Ovary (tissue), 9 donors: ENCODE data around the gene TMEM80. TPM values are rescaled to one million over a fixed set of nuclear protein-coding genes. Genes with fewer than 3 reads are reported as not detected.

Experiments
- DNase-seq, 5 donors: peaks; one replicate each; pipeline ENCODE4 v3.0.0-alpha.2; 2019 to 2020
- H3K27ac ChIP-seq, 2 donors: fragments of 200-600 bp; one replicate each; pipeline versions ENCODE4 v1.5.1 to v1.8.0; 2019 to 2022
- H3K27me3 ChIP-seq: fragments of 200-600 bp; one replicate; pipeline ENCODE4 v1.8.0; 2022
- H3K36me3 ChIP-seq: fragments of 200-600 bp; sonication (generic); one replicate; pipeline ENCODE4 v1.5.1; 2019
- H3K4me1 ChIP-seq: one replicate; pipeline ENCODE4 v1.8.1; 2013; ENCODE audit warnings: mild to moderate bottlenecking, moderate library complexity; ENCODE audit not compliant: insufficient read depth
- H3K4me3 ChIP-seq: fragments of 200-600 bp; sonication (generic); one replicate; pipeline ENCODE4 v1.5.1; 2017
- H3K9me3 ChIP-seq, 2 donors: fragments of 200-600 bp in 1 of 2; sonication (generic) in 1 of 2; one replicate each; pipeline versions ENCODE4 v1.5.1 to v1.8.1; 2013 to 2019; ENCODE audit warnings: mild to moderate bottlenecking in 1 of 2, moderate library complexity in 1 of 2
- EP300 ChIP-seq: sonication (generic); formaldehyde crosslinking; IDR thresholded peaks from one replicate; pipeline ENCODE4 v1.6.1; 2017; ENCODE audit warnings: antibody characterized with exemption
- POLR2A ChIP-seq: fragments of 450-650 bp; IDR thresholded peaks from one replicate; pipeline ENCODE4 v1.6.1; 2017; ENCODE audit warnings: antibody characterized with exemption, mild to moderate bottlenecking, moderate library complexity
- WGBS, 3 donors: extraction: QIAGEN DNeasy Blood & Tissue Kit in 1 of 3; methylation state at CpG; one replicate each; pipeline versions ENCODE4 v1.1.5 to v1.1.7; 2013 to 2017; 5-methylcytosine and 5-hydroxymethylcytosine counted together
- intact Hi-C, 4 donors: fragments of 100-400 bp; cut with DNase I; formaldehyde crosslinking; loops; one replicate each; pipeline versions ENCODE4 v1.11.0 to v1.15.1; 2022 to 2023
- polyA plus RNA-seq, 2 donors: library from polyadenylated mRNA; stranded (reverse); fragments of 200-250 nt in 1 of 2; fragments of 350-450 nt in 1 of 2; fragmentation: Illumina TruSeq in 1 of 2; extraction: RNeasy Lipid Tissue Mini Kit (QIAGEN cat#74804) in 1 of 2; gene quantifications; one replicate each; pipeline ENCODE4 v1.2.3, GENCODE V29; 2013 to 2014
- total RNA-seq, 7 donors: library from RNA; depleted of rRNA in 2 of 7; stranded (reverse); fragments of >200 nt in 2 of 7; fragmentation: NEBNext Ultra II Directional in 3 of 7; extraction: Animal tissue kit (Norgen Biotek cat#: 25700) in 3 of 7; gene quantifications; one replicate each; pipeline versions ENCODE4 v1.1.0 to v1.2.4, GENCODE V29; 2016 to 2023
- TF ChIP-seq, protein P1 (sequence below), 3 donors: fragments of 450-650 bp in 2 of 3; fragments of 200-600 bp in 1 of 3; IDR thresholded peaks; one replicate each; pipeline versions ENCODE4 v1.5.1 to v1.8.0; 2016 to 2022; ENCODE audit warnings: antibody characterized with exemption in 3 of 3, mild to moderate bottlenecking in 1 of 3
- donor health status: DM: no; HTN: no; CAD: no; lungs with moderate emphysema.
- donor health status: DM: no; HTN: no; CAD: no.
- donor health status: Bipolar disorder and iron deficiency.
- donor health status: DM: yes; HTN: yes; CAD: no.
- donor health status: DM: no; HTN: no; CAD: no.
- donor health status: DM: yes; HTN: yes; CAD: no.

The TMEM80 gene
- total and polyA plus RNA-seq, 9 donors = 15.4 to 38.0 (median 30.5) TPM

DNA sequence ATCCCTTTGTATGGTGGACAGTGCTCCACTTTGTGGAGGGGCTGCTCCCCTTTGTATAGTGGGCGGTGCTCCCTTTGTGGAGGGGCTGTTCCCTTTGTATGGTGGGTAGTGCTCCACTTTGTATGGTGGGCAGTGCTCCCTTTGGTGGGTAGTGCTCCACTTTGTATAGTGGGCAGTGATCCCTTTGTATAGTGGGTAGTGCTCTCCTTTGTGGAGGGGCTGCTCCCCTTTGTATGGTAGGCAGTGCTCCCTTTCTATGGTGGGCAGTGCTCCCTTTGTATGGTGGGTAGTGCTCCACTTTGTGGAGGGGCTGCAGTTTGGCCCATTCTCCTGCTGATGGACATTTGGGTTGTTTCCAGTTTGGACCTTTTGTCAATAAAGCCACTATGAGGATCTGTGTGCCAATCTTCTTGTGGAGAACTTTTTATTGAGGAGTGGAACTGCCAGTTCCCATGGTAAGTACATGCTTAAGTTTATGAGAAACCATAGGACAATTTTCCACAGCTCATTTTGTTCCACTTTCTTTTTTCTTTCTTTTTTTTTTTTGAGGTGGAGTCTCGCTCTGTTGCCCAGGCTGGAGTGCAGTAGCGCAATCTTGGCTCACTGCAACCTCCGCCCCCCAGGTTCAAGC lies 47.1 kb downstream of the TMEM80 start:
- Histone ChIP-seq H3K36me3 (no peaks in the 10 kb centered on the region), H3K4me1 (peaks cover 7% of the 10 kb centered on the region), H3K27ac (no peak overlapping the region), H3K9me3 (no peaks in the 10 kb centered on the region), H3K4me3 (no peak overlapping the region), H3K27me3 (no peaks in the 10 kb centered on the region)
- TF ChIP-seq POLR2A (no peak), EP300 (no peak)
- TF ChIP-seq, protein P1, sequence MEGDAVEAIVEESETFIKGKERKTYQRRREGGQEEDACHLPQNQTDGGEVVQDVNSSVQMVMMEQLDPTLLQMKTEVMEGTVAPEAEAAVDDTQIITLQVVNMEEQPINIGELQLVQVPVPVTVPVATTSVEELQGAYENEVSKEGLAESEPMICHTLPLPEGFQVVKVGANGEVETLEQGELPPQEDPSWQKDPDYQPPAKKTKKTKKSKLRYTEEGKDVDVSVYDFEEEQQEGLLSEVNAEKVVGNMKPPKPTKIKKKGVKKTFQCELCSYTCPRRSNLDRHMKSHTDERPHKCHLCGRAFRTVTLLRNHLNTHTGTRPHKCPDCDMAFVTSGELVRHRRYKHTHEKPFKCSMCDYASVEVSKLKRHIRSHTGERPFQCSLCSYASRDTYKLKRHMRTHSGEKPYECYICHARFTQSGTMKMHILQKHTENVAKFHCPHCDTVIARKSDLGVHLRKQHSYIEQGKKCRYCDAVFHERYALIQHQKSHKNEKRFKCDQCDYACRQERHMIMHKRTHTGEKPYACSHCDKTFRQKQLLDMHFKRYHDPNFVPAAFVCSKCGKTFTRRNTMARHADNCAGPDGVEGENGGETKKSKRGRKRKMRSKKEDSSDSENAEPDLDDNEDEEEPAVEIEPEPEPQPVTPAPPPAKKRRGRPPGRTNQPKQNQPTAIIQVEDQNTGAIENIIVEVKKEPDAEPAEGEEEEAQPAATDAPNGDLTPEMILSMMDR (IDR thresholded peaks at IDR 0.05) = no peak
- DNase-seq = no peak
- intact Hi-C loops = no loop called here
- 90 to 97% (median 92%) methylated on average over 4 of the region's 4 CpGs for WGBS, 3 donors

DNA sequence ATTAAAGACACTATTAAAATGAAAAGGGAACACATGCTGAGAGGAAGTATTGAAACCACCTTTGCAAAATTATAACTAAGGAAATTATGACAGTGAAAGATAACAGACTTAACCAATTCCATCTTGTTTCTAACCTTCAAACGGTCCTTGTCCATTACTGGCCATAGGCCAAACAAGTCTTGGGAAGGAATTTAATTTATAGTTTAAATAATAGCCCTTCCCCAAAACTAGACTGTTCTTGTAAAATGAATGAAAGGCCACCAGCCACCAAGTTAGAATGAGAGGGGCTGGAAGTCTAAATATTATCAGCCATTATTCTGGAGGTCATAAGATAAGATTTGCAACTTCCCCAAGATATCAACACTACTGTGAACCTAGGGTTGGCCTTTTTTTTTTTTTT lies 49.8 kb downstream of the TMEM80 start:
- Histone ChIP-seq H3K4me1 (peaks cover 14% of the 10 kb centered on the region), H3K27me3 (no peaks in the 10 kb centered on the region), H3K36me3 (no peaks in the 10 kb centered on the region), H3K4me3 (no peak overlapping the region), H3K9me3 (no peaks in the 10 kb centered on the region), H3K27ac (no peak overlapping the region)
- 12 to 19% (median 15%) methylated on average over 1 of the region's 1 CpG for WGBS, 3 donors
- TF ChIP-seq POLR2A = no peak
- TF ChIP-seq, protein P1 (IDR thresholded peaks at IDR 0.05) = no peak
- TF ChIP-seq EP300 = no peak
- no peak for DNase-seq
- intact Hi-C loops = no loop called here

DNA sequence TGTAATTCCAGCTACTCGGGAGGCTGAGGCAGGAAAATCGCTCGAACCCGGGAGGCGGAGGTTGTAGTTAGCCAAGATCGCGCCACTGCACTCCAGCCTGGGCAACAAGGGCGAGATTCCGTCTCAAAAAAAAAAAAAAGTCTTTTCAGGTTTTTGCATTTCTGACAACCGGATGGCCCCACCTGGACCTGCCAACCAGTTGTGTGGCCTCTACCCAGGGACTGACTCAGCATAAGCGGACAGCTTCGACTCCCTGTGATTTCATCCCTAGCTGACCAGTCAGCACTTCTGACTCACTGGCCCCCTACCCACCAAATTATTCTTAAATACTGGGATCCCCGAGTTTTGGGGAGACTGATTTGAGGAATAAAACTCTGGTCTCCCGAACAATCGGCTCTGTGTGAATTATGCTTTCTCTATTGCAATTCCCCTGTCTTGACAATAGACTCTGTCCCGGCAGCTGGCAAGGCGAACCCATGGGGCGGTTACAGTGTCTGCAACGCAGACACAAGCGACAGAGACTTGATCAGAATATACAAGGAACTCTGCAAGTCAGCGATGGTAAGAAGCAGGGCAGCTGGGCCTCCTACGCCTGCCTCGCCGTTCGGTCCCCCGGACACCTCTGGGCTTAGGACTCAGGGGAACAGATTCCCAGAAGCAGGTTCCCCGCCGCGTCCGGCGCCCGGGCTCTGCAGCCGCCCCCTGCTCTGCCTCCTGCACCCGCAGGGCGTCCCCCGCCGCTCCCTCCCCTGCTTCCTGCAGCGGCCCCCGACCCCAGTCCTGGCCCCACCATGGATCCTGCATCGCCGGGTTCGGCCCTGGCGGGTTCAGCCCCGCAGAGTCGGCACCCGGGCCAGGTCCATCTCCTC lies 50.9 kb downstream of the TMEM80 start:
- Histone ChIP-seq H3K4me3 (peak overlapping the region; percentile 100), H3K27ac (peak overlapping the region in 1 of 2 donors; percentile 81), H3K4me1 (peaks cover 14% of the 10 kb centered on the region), H3K9me3 (no peaks in the 10 kb centered on the region), H3K27me3 (no peaks in the 10 kb centered on the region), H3K36me3 (no peaks in the 10 kb centered on the region)
- peak in 1 of 5 donors; percentile 29 for DNase-seq
- WGBS, 3 donors = 25 to 69% (median 26%) methylated on average over 16 to 46 of the region's 46 CpGs
- no peak for TF ChIP-seq POLR2A
- TF ChIP-seq, protein P1 (IDR thresholded peaks at IDR 0.05) = peak in 1 of 3 donors; percentile 12
- intact Hi-C loops = no loop called here

DNA sequence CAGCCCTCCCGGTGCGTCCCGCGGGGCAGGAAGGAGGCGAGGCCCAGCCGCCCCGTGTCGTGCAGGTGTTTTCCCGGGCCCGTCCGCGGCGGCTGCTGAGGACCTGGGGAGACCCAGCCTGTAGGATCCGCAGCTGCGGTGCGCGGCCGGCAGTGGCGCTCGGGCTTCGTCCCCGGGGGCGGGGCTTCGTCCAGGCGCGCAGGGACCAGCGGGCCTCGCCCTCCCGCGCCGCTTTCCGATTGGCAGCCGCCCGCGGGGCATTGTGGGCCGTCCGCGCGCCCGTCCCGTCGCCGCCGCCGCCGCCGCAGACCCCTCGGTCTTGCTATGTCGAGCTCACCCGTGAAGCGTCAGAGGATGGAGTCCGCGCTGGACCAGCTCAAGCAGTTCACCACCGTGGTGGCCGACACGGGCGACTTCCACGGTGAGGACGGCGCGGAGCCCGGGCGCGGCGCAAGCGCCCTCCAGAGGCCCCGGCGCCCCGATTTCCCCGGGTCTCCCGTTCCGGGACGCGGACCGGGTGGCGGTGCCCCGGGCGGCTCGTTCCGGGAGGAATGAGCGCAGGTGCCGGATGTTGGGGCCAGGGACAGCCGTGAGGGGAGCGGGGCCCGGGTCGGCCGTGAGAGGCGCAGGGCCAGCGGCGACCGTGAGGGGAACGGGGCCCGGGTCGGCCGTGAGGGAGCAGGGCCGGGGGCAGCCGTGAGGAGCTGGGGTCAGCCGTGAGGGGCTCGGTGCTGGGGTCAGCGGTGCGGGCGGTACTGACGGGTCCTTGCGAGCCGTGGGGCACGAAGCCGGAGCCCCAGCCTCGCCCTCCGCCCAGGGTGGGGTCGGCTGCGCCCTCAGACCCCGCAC lies 51.8 kb downstream of the TMEM80 start, which contains the start of gene TALDO1:
Gene TALDO1 (plus strand): TSS at position 307 of the 849 bp plus-strand sequence. CDS start 18 bp downstream, at position 325.
- peak within 1 kb of the TSS; percentile 100 for H3K4me3 ChIP-seq
- no peaks in the 10 kb centered on the region for H3K36me3 ChIP-seq
- TF ChIP-seq, protein P1 (IDR thresholded peaks at IDR 0.05) = peak in 1 of 3 donors; percentile 66
- TF ChIP-seq POLR2A (peak; percentile 67), EP300 (no peak)
- no peaks in the 10 kb centered on the region for H3K9me3 ChIP-seq
- H3K27ac ChIP-seq = peak within 1 kb of the TSS; percentile 80 to 81
- peak; percentile 89 to 95 (median 92) for DNase-seq
- intact Hi-C loops = no loop called here
- 0 to 1% (median 0%) methylated on average over 51 to 112 of the region's 112 CpGs for WGBS, 3 donors
- H3K4me1 ChIP-seq = peaks cover 14% of the 10 kb centered on the region
- H3K27me3 ChIP-seq = no peaks in the 10 kb centered on the region
